Fibroblast of pulmonary artery (primary cell): ENCODE measurements around the gene ITFG2.
"Not testable (repeated sequence)": the region's sequence is repeated elsewhere in the genome, so short reads cannot be mapped to it uniquely, and the experiment has no call there.

ENCODE experiments used
- DNase-seq: peaks from one replicate; pipeline ENCODE4 v3.0.0-alpha.2; 2010; ENCODE audit warnings: low read depth
- H3K4me3 ChIP-seq: replicated peaks from 2 replicates; pipeline ENCODE4 v1.5.1; 2011; ENCODE audit warnings: low read depth, mild to moderate bottlenecking, control low read depth, low read length, moderate library complexity
- CTCF ChIP-seq: IDR thresholded peaks from 2 replicates; pipeline ENCODE4 v1.5.1; 2011; ENCODE audit warnings: mild to moderate bottlenecking, control low read depth, low read length, inconsistent platforms; ENCODE audit errors: missing control alignments

ITFG2 gene

GRCh38 chr12:2860170-2860569 lies 47.7 kb downstream of the ITFG2 start:
- no peak for DNase-seq
- H3K4me3 ChIP-seq, result no peak overlapping the region
- TF ChIP-seq CTCF, result no peak

- TF ChIP-seq CTCF, result no peak
- H3K4me3 ChIP-seq, result no peak overlapping the region
- no peak for DNase-seq
These were observed 50.4 kb downstream of the ITFG2 start for GRCh38 chr12:2862876-2863275.

- not testable (repeated sequence) for H3K4me3 ChIP-seq
These were observed 50.9 kb downstream of the ITFG2 start for GRCh38 chr12:2863402-2863801.

GRCh38 chr12:2864198-2864597 lies 51.7 kb downstream of the ITFG2 start:
- no peak for TF ChIP-seq CTCF
- H3K4me3 ChIP-seq, result no peak overlapping the region
- no peak for DNase-seq

More at GRCh38 chr12:2863402-2863801, 50.9 kb downstream of the ITFG2 start:
- DNase-seq, result not testable (repeated sequence)

DNA sequence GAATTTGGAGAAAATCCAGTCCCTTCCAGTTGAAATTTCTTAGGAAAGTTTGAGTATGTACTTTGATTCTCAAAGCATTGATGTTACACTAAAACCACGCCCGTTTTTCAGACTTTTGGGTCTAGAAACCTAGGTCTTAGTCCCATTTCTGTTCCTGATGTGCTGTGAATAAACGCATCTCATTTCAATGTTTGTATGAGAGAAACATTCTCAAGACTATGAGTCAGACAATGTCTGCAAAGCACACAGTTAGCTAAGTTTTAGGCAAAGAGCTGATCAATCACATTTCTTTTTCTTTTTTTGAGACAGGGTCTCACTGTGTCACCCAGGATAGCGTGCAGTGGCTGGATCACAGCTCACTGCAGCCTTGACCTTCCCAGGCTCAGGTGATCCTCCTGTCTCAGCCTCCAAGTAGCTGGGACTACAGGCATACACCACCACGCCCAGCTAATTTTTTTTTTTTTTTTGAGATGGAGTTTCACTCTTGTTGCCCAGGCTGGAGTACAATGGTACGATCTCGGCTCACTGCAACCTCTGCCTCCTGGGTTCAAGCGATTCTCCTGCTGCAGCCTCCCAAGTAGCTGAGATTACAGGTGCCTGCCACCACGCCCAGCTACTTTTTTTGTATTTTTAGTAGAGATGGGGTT lies 56.6 kb downstream of the ITFG2 start:
- H3K4me3 ChIP-seq, DNase-seq: not testable (repeated sequence)
